ENCODE results near the gene IFI6.
A peak's percentile ranks its signal among the peaks of the same experiment; 100 is the strongest.

Gene IFI6

GRCh38 chr1:27624467-27625178 lies 47.4 kb downstream of the IFI6 start:
- Histone ChIP-seq H3K36me3 (ENCODE audit: control insufficient read depth, low read length) (0 out of 2 replicates have a peak, but pooled peaks cover 3% of the 10 kb centered on the region), H3K79me2 (ENCODE audit: control insufficient read depth, low read length) (no peaks in the 10 kb centered on the region), H3K4me3 (ENCODE audit: low read length) (peak overlapping the region; percentile 64), H3K4me2 (ENCODE audit: low read length) (peak overlapping the region; percentile 66), H3K27ac (ENCODE audit: low read depth, low read length) (peak overlapping the region; percentile 73), H3K9me3 (ENCODE audit: control insufficient read depth, insufficient read depth, low read length) (no peaks in the 10 kb centered on the region), H4K20me1 (ENCODE audit: control insufficient read depth, insufficient read depth, low read depth, low read length) (no peaks in the 10 kb centered on the region), H3K4me1 (ENCODE audit: control insufficient read depth, low read length) (peaks cover 84% of the 10 kb centered on the region), H3K9me2 (replicated peaks; ENCODE audit: control insufficient read depth, low read length) (no peaks in the 10 kb centered on the region), H3K27me3 (ENCODE audit: control insufficient read depth, low read length) (no peaks in the 10 kb centered on the region), H3F3A (ENCODE audit: control insufficient read depth, insufficient read depth) (peaks cover 7% of the 10 kb centered on the region)
- TF ChIP-seq EZH2phosphoT487 (IDR thresholded peaks at IDR 0.05; ENCODE audit: borderline replicate concordance, low read length) = no peak
- TF ChIP-seq CTCF (IDR thresholded peaks at IDR 0.05; ENCODE audit: low read depth, low read length, poor library complexity, severe bottlenecking) = no peak

- H3K79me2 ChIP-seq (ENCODE audit: control insufficient read depth, low read length) = no peaks in the 10 kb centered on the region
- H3K9me3 ChIP-seq (ENCODE audit: control insufficient read depth, insufficient read depth, low read length) = no peaks in the 10 kb centered on the region
- H3K4me3 ChIP-seq (ENCODE audit: low read length) = peak overlapping the region; percentile 64
- no peaks in the 10 kb centered on the region; the same call in 1 of the 2 replicates for H3F3A ChIP-seq (ENCODE audit: control insufficient read depth, insufficient read depth)
- no peaks in the 10 kb centered on the region for H3K27me3 ChIP-seq (ENCODE audit: control insufficient read depth, low read length)
- H3K4me1 ChIP-seq (ENCODE audit: control insufficient read depth, low read length) = peaks cover 76% of the 10 kb centered on the region
- TF ChIP-seq EZH2phosphoT487 (IDR thresholded peaks at IDR 0.05; ENCODE audit: borderline replicate concordance, low read length) (no peak), CTCF (IDR thresholded peaks at IDR 0.05; ENCODE audit: low read depth, low read length, poor library complexity, severe bottlenecking) (no peak)
- no peaks in the 10 kb centered on the region for H4K20me1 ChIP-seq (ENCODE audit: control insufficient read depth, insufficient read depth, low read depth, low read length)
- H3K9me2 ChIP-seq (replicated peaks; ENCODE audit: control insufficient read depth, low read length) = no peaks in the 10 kb centered on the region
- peak overlapping the region; percentile 66 for H3K4me2 ChIP-seq (ENCODE audit: low read length)
- H3K27ac ChIP-seq (ENCODE audit: low read depth, low read length) = peak overlapping the region; percentile 73
- H3K36me3 ChIP-seq (ENCODE audit: control insufficient read depth, low read length) = 0 out of 2 replicates have a peak, but pooled peaks cover 3% of the 10 kb centered on the region
Measured at GRCh38 chr1:27623327-27624212, 48.4 kb downstream of the IFI6 start.

GRCh38 chr1:27622828-27623227 lies 49.2 kb downstream of the IFI6 start:
- Histone ChIP-seq H3K9me3 (ENCODE audit: control insufficient read depth, insufficient read depth, low read length) (no peaks in the 10 kb centered on the region), H3K4me2 (ENCODE audit: low read length) (no peak overlapping the region; the same call in 1 of the 2 replicates), H3K27ac (ENCODE audit: low read depth, low read length) (no peak overlapping the region), H3F3A (ENCODE audit: control insufficient read depth, insufficient read depth) (no peaks in the 10 kb centered on the region), H3K9me2 (replicated peaks; ENCODE audit: control insufficient read depth, low read length) (no peaks in the 10 kb centered on the region), H3K36me3 (ENCODE audit: control insufficient read depth, low read length) (0 out of 2 replicates have a peak, but pooled peaks cover 3% of the 10 kb centered on the region), H3K27me3 (ENCODE audit: control insufficient read depth, low read length) (no peaks in the 10 kb centered on the region), H4K20me1 (ENCODE audit: control insufficient read depth, insufficient read depth, low read depth, low read length) (no peaks in the 10 kb centered on the region), H3K79me2 (ENCODE audit: control insufficient read depth, low read length) (no peaks in the 10 kb centered on the region), H3K4me3 (ENCODE audit: low read length) (no peak overlapping the region), H3K4me1 (ENCODE audit: control insufficient read depth, low read length) (peaks cover 76% of the 10 kb centered on the region)
- no peak for TF ChIP-seq EZH2phosphoT487 (IDR thresholded peaks at IDR 0.05; ENCODE audit: borderline replicate concordance, low read length)
- TF ChIP-seq CTCF (IDR thresholded peaks at IDR 0.05; ENCODE audit: low read depth, low read length, poor library complexity, severe bottlenecking) = no peak

Data from DOHH2 (cell line).